ENCODE results near the gene CAPN13.

- TF ChIP-seq CTCF (IDR thresholded peaks at IDR 0.05) (no peak), POLR2A (IDR thresholded peaks at IDR 0.05) (no peak)
These were observed 126.2 kb downstream of the CAPN13 start for GRCh38 chr2:30681022-30681421.
